ENCODE data around the gene GPR39. TPM values are rescaled to one million over a fixed set of nuclear protein-coding genes. Genes with fewer than 3 reads are reported as not detected.

The GPR39 gene
- total RNA-seq = 2.7 and 8.8 TPM in 2 replicates

DNA sequence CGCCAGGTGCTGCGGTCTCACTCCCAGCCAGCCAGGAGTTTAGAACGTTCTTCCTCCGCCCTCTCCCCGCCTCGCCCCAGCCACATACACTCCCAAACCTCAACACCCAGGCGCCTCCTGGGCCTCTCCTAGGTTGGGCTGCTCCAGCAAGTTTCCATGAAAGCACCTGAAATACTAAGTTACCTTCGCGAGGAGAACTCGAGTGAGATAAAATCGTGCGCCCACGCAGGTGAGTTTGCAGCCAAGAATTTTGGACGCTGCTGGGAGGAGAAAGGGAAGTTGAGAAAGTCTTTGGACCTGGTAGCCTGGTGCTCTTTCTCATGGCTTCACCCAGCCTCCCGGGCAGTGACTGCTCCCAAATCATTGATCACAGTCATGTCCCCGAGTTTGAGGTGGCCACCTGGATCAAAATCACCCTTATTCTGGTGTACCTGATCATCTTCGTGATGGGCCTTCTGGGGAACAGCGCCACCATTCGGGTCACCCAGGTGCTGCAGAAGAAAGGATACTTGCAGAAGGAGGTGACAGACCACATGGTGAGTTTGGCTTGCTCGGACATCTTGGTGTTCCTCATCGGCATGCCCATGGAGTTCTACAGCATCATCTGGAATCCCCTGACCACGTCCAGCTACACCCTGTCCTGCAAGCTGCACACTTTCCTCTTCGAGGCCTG lies at the start of gene GPR39:
TSS of gene GPR39 (plus strand) at position 83 of the 673 bp plus-strand sequence.

DNA sequence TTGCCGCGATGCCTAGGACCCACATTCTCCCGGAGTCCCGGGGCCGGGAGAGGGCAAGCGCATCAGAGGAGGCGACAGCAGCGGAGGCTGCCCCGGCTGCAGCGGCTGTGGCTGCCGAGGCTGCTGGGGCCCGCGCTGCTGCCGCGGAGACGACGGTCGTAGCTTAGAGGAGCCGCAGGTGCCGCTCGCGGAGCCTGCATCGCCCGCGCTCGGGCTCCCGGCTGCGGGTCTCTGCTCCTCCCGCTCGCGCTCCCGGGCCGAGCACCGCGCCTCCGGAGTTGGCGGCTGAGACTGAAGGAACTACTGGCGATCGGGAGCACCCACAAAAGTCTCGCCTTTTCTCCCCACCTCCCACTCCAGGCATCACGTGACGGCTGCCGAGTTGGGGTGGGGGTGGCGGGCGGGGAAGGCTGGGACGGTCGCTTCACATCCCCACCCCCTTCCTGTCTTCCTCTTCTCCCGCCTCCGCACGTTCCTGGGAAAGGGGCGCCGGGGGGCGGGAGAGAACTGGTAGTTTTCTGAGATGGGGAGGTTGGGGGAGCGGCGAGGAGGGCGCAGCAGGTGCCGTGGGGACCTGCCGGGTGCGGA lies 253.4 kb downstream of the GPR39 start, which contains the start of gene LYPD1:
TSS of gene LYPD1 (minus strand) at position 298 of the 588 bp plus-strand sequence. CDS start at position 25, 273 bp downstream.

